GM23248 (cell line): ENCODE results near the gene MEGF6.

Source experiments
- EZH2 ChIP-seq: fragments of 200-600 bp; sonication (generic); IDR thresholded peaks from 2 replicates; pipeline ENCODE4 v1.6.1; 2018; ENCODE audit warnings: antibody characterized with exemption, mild to moderate bottlenecking; ENCODE audit not compliant: insufficient read depth, poor library complexity, severe bottlenecking
- EZH2phosphoT487 ChIP-seq: fragments of 200-600 bp; sonication (generic); IDR thresholded peaks from 2 replicates; pipeline ENCODE4 v1.6.1; 2018; ENCODE audit warnings: antibody characterized with exemption, moderate library complexity, mild to moderate bottlenecking, low read depth; ENCODE audit not compliant: insufficient read depth

GRCh38 chr1:3585940-3586568, 25.3 kb downstream of the MEGF6 start:
- no peak for TF ChIP-seq EZH2
- no peak for TF ChIP-seq EZH2phosphoT487
